WTC11 (cell line): ENCODE measurements around the gene PTGER3.

Source experiments
- CDX4 ChIP-seq: fragments of 250-450 bp; sonication (Bioruptor Pico); IDR thresholded peaks from 2 replicates; pipeline ENCODE4 v1.9.0; 2021; ENCODE audit warnings: moderate library complexity, mild to moderate bottlenecking, inconsistent platforms, borderline replicate concordance
- CREM ChIP-seq: sonication (generic); formaldehyde crosslinking; IDR thresholded peaks from 2 replicates; pipeline ENCODE4 v1.8.1; 2022; ENCODE audit warnings: mild to moderate bottlenecking, missing genetic modification reagents, moderate library complexity
- ESRRA ChIP-seq: sonication (generic); formaldehyde crosslinking; IDR thresholded peaks from 2 replicates; pipeline ENCODE4 v1.8.1; 2022; ENCODE audit warnings: mild to moderate bottlenecking, missing genetic modification reagents, borderline replicate concordance
- GABPB1 ChIP-seq: sonication (generic); formaldehyde crosslinking; IDR thresholded peaks from 2 replicates; pipeline ENCODE4 v1.8.1; 2023; ENCODE audit warnings: mild to moderate bottlenecking, missing genetic modification reagents
- HMGA2 ChIP-seq: fragments of 250-450 bp; sonication (Bioruptor Pico); IDR thresholded peaks from 2 replicates; pipeline ENCODE4 v1.4.0; 2021; ENCODE audit warnings: mild to moderate bottlenecking, moderate library complexity
- MLX ChIP-seq: sonication (generic); formaldehyde crosslinking; IDR thresholded peaks from 2 replicates; pipeline ENCODE4 v1.8.1; 2023; ENCODE audit warnings: mild to moderate bottlenecking, missing genetic modification reagents, moderate library complexity
- SP1 ChIP-seq: sonication (generic); formaldehyde crosslinking; conservative IDR thresholded peaks from 2 replicates; pipeline ENCODE4 v1.8.1; 2022; ENCODE audit warnings: missing genetic modification reagents
- TEAD4 ChIP-seq: sonication (generic); formaldehyde crosslinking; IDR thresholded peaks from 2 replicates; pipeline ENCODE4 v1.8.0; 2022; ENCODE audit warnings: mild to moderate bottlenecking, missing genetic modification reagents
- ZMAT4 ChIP-seq: fragments of 250-450 bp; sonication (Bioruptor Pico); IDR thresholded peaks from 2 replicates; pipeline ENCODE4 v1.9.0; 2021; ENCODE audit warnings: mild to moderate bottlenecking
- TF ChIP-seq, protein P1 (sequence below): sonication (generic); formaldehyde crosslinking; IDR thresholded peaks from 2 replicates; pipeline ENCODE4 v1.8.0; 2022; ENCODE audit warnings: mild to moderate bottlenecking, missing genetic modification reagents
- TF ChIP-seq, protein P2 (sequence below): fragments of 200-600 bp; IDR thresholded peaks from 2 replicates; pipeline ENCODE4 v1.8.0; 2022; ENCODE audit warnings: antibody characterized with exemption
- TF ChIP-seq, protein P3 (sequence below): sonication (generic); formaldehyde crosslinking; IDR thresholded peaks from 2 replicates; pipeline ENCODE4 v1.8.1; 2023; ENCODE audit warnings: mild to moderate bottlenecking, missing genetic modification reagents
- TF ChIP-seq, protein P4 (sequence below): sonication (generic); formaldehyde crosslinking; IDR thresholded peaks from 2 replicates; pipeline ENCODE4 v1.8.1; 2022; ENCODE audit warnings: mild to moderate bottlenecking, moderate library complexity, missing genetic modification reagents
- TF ChIP-seq, protein P5 (sequence below): sonication (generic); formaldehyde crosslinking; IDR thresholded peaks from 2 replicates; pipeline ENCODE4 v1.8.1; 2023; ENCODE audit warnings: mild to moderate bottlenecking, missing genetic modification reagents, moderate library complexity

DNA sequence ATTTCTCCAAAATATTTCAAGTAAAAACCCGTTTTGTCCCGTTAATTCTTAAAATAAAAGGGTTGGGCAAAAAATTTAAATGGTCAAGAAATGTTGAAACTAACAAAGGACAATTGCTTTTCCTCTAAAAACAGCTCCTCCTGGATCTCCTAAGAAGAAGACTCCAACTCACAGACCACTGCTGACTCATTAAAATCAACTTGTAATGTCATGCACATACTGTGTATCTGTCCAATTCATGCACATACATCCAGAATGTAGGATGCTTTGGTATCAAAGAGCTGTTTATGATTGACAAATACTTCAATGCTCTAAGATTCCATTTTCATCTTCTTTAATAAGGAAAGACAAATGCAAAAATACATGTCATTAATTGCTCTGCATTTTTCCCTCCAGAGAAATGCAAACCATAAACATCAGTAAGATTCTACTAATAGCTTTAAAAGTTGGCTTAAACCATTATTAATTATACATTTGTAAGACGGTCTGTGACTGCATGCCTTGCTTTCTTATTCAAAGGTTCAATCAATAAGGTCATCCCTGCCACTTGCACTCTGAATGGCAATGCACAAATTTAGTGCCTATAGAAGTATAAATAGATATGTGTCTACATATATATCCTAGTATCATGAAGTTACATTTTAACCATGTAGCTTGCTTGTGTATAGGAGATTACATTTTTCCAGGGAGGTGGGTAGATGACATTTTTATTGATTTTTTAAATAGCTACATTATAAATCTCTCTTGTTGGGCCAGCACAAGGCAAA is 44.7 kb downstream of the PTGER3 start:
- TF ChIP-seq, protein P1, sequence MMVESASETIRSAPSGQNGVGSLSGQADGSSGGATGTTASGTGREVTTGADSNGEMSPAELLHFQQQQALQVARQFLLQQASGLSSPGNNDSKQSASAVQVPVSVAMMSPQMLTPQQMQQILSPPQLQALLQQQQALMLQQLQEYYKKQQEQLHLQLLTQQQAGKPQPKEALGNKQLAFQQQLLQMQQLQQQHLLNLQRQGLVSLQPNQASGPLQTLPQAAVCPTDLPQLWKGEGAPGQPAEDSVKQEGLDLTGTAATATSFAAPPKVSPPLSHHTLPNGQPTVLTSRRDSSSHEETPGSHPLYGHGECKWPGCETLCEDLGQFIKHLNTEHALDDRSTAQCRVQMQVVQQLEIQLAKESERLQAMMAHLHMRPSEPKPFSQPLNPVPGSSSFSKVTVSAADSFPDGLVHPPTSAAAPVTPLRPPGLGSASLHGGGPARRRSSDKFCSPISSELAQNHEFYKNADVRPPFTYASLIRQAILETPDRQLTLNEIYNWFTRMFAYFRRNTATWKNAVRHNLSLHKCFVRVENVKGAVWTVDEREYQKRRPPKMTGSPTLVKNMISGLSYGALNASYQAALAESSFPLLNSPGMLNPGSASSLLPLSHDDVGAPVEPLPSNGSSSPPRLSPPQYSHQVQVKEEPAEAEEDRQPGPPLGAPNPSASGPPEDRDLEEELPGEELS (CRISPR knock-in tag): no peak
- TF ChIP-seq, protein P2, sequence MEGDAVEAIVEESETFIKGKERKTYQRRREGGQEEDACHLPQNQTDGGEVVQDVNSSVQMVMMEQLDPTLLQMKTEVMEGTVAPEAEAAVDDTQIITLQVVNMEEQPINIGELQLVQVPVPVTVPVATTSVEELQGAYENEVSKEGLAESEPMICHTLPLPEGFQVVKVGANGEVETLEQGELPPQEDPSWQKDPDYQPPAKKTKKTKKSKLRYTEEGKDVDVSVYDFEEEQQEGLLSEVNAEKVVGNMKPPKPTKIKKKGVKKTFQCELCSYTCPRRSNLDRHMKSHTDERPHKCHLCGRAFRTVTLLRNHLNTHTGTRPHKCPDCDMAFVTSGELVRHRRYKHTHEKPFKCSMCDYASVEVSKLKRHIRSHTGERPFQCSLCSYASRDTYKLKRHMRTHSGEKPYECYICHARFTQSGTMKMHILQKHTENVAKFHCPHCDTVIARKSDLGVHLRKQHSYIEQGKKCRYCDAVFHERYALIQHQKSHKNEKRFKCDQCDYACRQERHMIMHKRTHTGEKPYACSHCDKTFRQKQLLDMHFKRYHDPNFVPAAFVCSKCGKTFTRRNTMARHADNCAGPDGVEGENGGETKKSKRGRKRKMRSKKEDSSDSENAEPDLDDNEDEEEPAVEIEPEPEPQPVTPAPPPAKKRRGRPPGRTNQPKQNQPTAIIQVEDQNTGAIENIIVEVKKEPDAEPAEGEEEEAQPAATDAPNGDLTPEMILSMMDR: no peak
- TF ChIP-seq SP1 (CRISPR knock-in tag) (no peak), MLX (no peak), CREM (CRISPR knock-in tag) (no peak), GABPB1 (no peak), TEAD4 (CRISPR knock-in tag) (no peak), HMGA2 (CRISPR knock-in tag) (no peak), ZMAT4 (CRISPR knock-in tag) (no peak), ESRRA (CRISPR knock-in tag) (no peak), CDX4 (CRISPR knock-in tag) (no peak)
- TF ChIP-seq, protein P3, sequence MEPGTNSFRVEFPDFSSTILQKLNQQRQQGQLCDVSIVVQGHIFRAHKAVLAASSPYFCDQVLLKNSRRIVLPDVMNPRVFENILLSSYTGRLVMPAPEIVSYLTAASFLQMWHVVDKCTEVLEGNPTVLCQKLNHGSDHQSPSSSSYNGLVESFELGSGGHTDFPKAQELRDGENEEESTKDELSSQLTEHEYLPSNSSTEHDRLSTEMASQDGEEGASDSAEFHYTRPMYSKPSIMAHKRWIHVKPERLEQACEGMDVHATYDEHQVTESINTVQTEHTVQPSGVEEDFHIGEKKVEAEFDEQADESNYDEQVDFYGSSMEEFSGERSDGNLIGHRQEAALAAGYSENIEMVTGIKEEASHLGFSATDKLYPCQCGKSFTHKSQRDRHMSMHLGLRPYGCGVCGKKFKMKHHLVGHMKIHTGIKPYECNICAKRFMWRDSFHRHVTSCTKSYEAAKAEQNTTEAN (CRISPR knock-in tag): no peak
- TF ChIP-seq, protein P4, sequence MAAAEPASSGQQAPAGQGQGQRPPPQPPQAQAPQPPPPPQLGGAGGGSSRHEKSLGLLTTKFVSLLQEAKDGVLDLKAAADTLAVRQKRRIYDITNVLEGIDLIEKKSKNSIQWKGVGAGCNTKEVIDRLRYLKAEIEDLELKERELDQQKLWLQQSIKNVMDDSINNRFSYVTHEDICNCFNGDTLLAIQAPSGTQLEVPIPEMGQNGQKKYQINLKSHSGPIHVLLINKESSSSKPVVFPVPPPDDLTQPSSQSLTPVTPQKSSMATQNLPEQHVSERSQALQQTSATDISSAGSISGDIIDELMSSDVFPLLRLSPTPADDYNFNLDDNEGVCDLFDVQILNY (CRISPR knock-in tag): no peak
- TF ChIP-seq, protein P5, sequence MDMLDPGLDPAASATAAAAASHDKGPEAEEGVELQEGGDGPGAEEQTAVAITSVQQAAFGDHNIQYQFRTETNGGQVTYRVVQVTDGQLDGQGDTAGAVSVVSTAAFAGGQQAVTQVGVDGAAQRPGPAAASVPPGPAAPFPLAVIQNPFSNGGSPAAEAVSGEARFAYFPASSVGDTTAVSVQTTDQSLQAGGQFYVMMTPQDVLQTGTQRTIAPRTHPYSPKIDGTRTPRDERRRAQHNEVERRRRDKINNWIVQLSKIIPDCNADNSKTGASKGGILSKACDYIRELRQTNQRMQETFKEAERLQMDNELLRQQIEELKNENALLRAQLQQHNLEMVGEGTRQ (CRISPR knock-in tag): no peak
